Karpas-422 (cell line): ENCODE results near the gene RAB3GAP2. TPM values are rescaled to one million over a fixed set of nuclear protein-coding genes. Genes with fewer than 3 reads are reported as not detected.

Experiments used
- DNase-seq: peaks from one replicate; pipeline ENCODE4 v3.0.0-alpha.2; 2015
- H2AFZ ChIP-seq: fragments of 200-600 bp; sonication (generic); 2 replicates; pipeline ENCODE4 v1.6.1; 2014; ENCODE audit warnings: antibody characterized with exemption, low read length, mixed read lengths
- H3K27ac ChIP-seq: fragments of 200-600 bp; sonication (generic); 2 replicates; pipeline ENCODE4 v1.5.1; 2014; ENCODE audit warnings: mild to moderate bottlenecking, low read length, moderate library complexity
- H3K27me3 ChIP-seq: fragments of 200-600 bp; sonication (generic); 2 replicates; pipeline ENCODE4 v1.6.1; 2014; ENCODE audit warnings: low read length, mixed read lengths
- H3K36me3 ChIP-seq: fragments of 200-600 bp; sonication (generic); 2 replicates; pipeline ENCODE4 v1.6.1; 2014; ENCODE audit warnings: low read length, mixed read lengths; ENCODE audit not compliant: insufficient read depth
- H3K4me1 ChIP-seq: fragments of 200-600 bp; sonication (generic); 2 replicates; pipeline ENCODE4 v1.6.1; 2014; ENCODE audit warnings: mild to moderate bottlenecking, low read length, mixed read lengths
- H3K4me2 ChIP-seq: fragments of 200-600 bp; sonication (generic); 2 replicates; pipeline ENCODE4 v1.6.1; 2014; ENCODE audit warnings: low read length, low read depth, mild to moderate bottlenecking; ENCODE audit not compliant: poor library complexity, severe bottlenecking
- H3K4me3 ChIP-seq: fragments of 200-600 bp; sonication (generic); 2 replicates; pipeline ENCODE4 v1.5.1; 2014; ENCODE audit warnings: mild to moderate bottlenecking, antibody characterized with exemption, low read length, mixed read lengths
- H3K79me2 ChIP-seq: fragments of 200-600 bp; sonication (generic); 2 replicates; pipeline ENCODE4 v1.6.1; 2014; ENCODE audit warnings: mild to moderate bottlenecking, low read length, mixed read lengths
- H3K9ac ChIP-seq: fragments of 200-600 bp; sonication (generic); 2 replicates; pipeline ENCODE4 v1.6.0; 2014; ENCODE audit warnings: low read length
- H3K9me2 ChIP-seq: fragments of 200-600 bp; sonication (generic), shearing (Covaris generic); replicated peaks from 2 replicates; pipeline ENCODE4 v1.6.0; 2014; ENCODE audit warnings: mild to moderate bottlenecking, low read length, moderate library complexity; ENCODE audit not compliant: insufficient read depth
- H3K9me3 ChIP-seq: fragments of 300-700, 200-600 bp; sonication (generic); 2 replicates; pipeline ENCODE4 v1.6.1; 2014; ENCODE audit warnings: low read length, mixed read lengths
- H4K20me1 ChIP-seq: fragments of 200-600 bp; sonication (generic); 2 replicates; pipeline ENCODE4 v1.6.1; 2014; ENCODE audit warnings: mild to moderate bottlenecking, antibody characterized with exemption, low read length, low read depth; ENCODE audit not compliant: insufficient read depth
- total RNA-seq: library from RNA; depleted of rRNA; stranded (reverse); fragments of >200 nt; shearing (Covaris generic); gene quantifications from 2 replicates; pipeline ENCODE4 v1.2.3, GENCODE V29; 2014; ENCODE audit warnings: low replicate concordance

The RAB3GAP2 gene
- total RNA-seq, 1 experiment from 2014 or later: 64.6 TPM

DNA sequence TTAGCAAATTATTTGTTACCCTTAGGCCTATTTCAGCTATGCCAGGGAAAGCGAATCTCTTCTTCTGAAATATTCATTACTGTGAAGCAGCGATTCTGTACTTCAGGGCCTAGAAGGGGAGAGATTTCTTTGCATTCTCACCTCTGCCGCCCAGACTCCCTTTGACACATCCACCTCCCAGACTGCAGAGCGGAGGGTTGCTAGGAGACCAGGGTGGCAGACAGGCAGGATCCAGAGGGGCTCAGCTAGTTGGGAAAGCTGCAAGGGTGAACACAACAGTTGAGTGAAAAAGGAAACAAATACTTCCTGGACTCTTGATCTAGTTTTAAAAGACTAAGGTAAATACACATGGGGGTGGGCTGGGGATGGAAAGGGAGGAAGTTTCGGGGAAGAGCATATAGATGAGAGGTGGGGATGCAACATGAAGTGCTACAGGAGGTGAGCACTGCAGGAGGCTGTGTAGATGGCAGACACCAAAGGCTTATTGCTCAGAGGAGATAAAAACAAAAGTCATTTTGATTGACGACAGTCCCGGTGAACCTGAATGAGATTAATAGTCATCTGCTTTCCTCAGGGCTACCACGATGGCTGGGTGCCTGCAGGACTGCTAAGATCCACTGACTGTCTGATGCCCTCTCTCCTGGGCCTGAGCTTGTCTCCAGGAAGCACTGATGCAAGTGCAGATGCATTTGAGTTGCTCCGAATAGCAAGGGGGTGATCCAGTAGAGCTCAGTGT lies 26.4 kb upstream of the RAB3GAP2 start:
- Histone ChIP-seq H3K27ac (no peak overlapping the region), H3K4me2 (no peak overlapping the region), H3K4me1 (no peaks in the 10 kb centered on the region), H3K4me3 (no peak overlapping the region), H3K27me3 (no peaks in the 10 kb centered on the region), H3K9me2 (no peaks in the 10 kb centered on the region), H2AFZ (no peak overlapping the region), H3K36me3 (no peaks in the 10 kb centered on the region), H3K79me2 (no peaks in the 10 kb centered on the region), H3K9ac (no peak overlapping the region), H3K9me3 (no peaks in the 10 kb centered on the region), H4K20me1 (no peaks in the 10 kb centered on the region)
- no peak for DNase-seq

DNA sequence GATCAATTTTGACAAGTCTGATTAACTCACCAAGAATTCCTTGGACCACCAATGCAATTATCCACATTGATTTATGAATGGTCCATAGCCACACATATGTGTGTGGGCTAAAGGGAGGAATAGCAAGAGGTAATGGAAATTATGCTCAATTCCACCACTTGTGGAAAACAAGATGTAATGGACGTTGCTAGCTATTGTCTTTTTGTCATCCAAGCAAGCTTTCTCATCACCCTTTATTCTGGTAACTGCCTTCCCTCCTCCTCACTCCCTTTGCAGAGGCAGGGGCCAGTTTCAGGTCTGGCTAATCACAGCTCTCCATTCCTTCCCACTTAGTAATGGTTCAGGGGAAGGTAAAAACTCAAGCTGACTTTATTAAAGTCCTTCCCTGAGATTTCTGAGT lies 24.7 kb upstream of the RAB3GAP2 start:
- no peaks in the 10 kb centered on the region for H3K9me3 ChIP-seq
- no peaks in the 10 kb centered on the region for H3K4me1 ChIP-seq
- no peak overlapping the region for H3K4me3 ChIP-seq
- no peak overlapping the region for H2AFZ ChIP-seq
- H3K4me2 ChIP-seq: no peak overlapping the region
- H3K9me2 ChIP-seq: no peaks in the 10 kb centered on the region
- H3K27ac ChIP-seq: no peak overlapping the region
- H3K79me2 ChIP-seq: no peaks in the 10 kb centered on the region
- no peak for DNase-seq
- no peaks in the 10 kb centered on the region for H3K36me3 ChIP-seq
- H4K20me1 ChIP-seq: no peaks in the 10 kb centered on the region
- H3K27me3 ChIP-seq: no peaks in the 10 kb centered on the region
- H3K9ac ChIP-seq: no peak overlapping the region

DNA sequence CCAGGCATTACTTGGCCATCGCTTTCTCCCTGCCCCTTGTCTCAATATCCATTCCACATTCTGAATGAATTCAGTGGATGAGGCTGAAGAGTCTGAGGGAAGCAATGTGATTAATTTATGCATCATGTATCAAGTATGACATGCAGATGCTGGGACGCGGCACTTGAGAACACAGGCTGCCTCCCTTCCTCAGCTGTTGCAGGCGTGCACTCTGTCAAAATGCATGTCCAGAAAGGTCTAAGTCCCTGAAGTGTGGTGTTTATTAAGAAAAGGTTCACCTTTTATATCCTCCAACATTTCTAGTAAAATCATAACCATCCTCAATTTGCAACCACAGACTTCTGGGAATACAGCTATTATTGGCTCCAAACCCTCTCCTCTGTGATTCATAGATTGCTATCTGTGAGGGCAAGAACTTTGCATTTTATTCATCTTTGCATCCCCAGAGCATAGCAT lies 22.6 kb upstream of the RAB3GAP2 start:
- no peak overlapping the region for H2AFZ ChIP-seq
- H3K79me2 ChIP-seq: no peaks in the 10 kb centered on the region
- no peaks in the 10 kb centered on the region for H3K9me2 ChIP-seq
- H4K20me1 ChIP-seq: no peaks in the 10 kb centered on the region
- no peak for DNase-seq
- H3K27me3 ChIP-seq: no peaks in the 10 kb centered on the region
- no peak overlapping the region for H3K27ac ChIP-seq
- H3K9ac ChIP-seq: no peak overlapping the region
- no peaks in the 10 kb centered on the region for H3K9me3 ChIP-seq
- no peak overlapping the region for H3K4me2 ChIP-seq
- no peak overlapping the region for H3K4me3 ChIP-seq
- no peaks in the 10 kb centered on the region for H3K36me3 ChIP-seq
- H3K4me1 ChIP-seq: no peaks in the 10 kb centered on the region

DNA sequence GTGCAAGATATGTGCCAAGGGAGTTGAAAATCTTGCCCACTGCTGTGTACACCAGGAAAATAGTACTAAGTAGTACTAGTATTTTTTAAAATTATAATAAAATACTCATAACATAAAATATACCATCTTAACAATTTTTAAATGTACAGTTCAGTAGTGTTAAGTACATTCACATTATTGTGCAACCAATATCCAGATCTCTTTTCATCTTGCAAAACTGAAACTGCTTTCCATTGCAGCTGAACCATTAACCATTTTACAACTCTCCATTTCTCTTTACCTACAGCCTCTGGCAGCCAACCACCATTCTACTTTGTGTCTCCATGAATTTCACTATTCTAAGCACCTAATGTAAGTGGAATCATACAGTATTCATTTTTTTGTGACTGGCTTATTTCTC lies 19.3 kb upstream of the RAB3GAP2 start:
- H3K9ac ChIP-seq: no peak overlapping the region
- no peaks in the 10 kb centered on the region for H3K79me2 ChIP-seq
- no peak for DNase-seq
- no peak overlapping the region for H3K27ac ChIP-seq
- no peak overlapping the region for H3K4me3 ChIP-seq
- H3K9me3 ChIP-seq: no peaks in the 10 kb centered on the region
- H3K9me2 ChIP-seq: no peaks in the 10 kb centered on the region
- no peaks in the 10 kb centered on the region for H3K4me1 ChIP-seq
- no peak overlapping the region for H2AFZ ChIP-seq
- H3K36me3 ChIP-seq: no peaks in the 10 kb centered on the region
- H3K27me3 ChIP-seq: no peaks in the 10 kb centered on the region
- H4K20me1 ChIP-seq: no peaks in the 10 kb centered on the region
- H3K4me2 ChIP-seq: no peak overlapping the region

DNA sequence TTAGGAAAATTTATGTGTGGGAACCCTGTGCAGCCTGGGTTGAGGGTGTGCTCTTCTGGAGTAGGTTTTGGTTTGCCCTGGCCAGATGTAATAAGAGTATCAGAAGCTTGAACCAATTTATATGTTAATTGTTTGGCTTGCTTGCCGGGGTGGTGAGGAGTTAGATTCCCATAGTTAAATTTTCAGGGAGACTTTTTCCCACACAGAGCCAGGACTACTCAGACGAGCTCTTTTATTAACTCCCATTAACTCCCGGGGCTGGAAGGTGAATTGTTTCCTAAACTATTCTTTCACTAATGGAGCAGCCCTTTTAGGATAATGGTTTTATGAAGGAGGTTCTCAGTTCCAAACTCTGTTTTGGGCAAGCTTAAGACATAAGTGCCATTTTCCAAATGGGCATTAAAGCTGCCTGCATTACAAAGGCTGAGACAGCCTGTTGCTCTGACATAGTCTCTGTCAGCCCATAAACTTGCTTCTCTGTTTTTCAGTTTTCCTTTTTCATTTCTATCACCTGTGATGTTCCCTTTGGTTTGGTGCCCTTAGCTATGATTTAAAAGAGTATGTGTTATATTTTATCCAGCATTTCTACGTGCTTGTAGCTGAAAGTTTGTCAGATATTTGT lies 18.0 kb upstream of the RAB3GAP2 start:
- DNase-seq: no peak
- Histone ChIP-seq H3K79me2 (no peaks in the 10 kb centered on the region), H3K4me1 (no peaks in the 10 kb centered on the region), H3K27ac (no peak overlapping the region), H3K27me3 (no peaks in the 10 kb centered on the region), H3K36me3 (no peaks in the 10 kb centered on the region), H3K4me2 (no peak overlapping the region), H3K9me3 (no peaks in the 10 kb centered on the region), H2AFZ (no peak overlapping the region), H3K9ac (no peak overlapping the region), H3K4me3 (no peak overlapping the region), H3K9me2 (no peaks in the 10 kb centered on the region), H4K20me1 (no peaks in the 10 kb centered on the region)

DNA sequence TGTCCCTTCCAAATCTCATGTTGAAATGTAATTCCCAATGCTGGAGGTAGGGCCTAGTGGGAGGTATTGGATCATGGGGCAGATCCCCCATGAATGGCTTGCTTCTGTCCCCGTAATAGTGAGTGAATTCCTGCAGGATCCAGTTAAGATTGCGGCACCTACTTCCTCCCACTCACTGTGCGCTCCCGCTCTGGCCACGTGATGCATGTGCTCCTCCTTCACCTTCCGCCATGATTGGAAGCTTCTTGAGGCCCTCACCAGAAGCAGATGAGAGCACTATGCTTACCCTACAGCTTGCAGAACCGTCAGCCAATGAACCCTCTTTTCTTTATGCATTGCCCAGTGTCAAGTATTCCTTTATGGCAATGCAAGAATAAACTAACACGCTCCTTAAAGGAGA lies 14.9 kb upstream of the RAB3GAP2 start:
- no peak overlapping the region for H3K9ac ChIP-seq
- no peaks in the 10 kb centered on the region for H4K20me1 ChIP-seq
- DNase-seq: no peak
- no peak overlapping the region for H3K27ac ChIP-seq
- H3K36me3 ChIP-seq: no peaks in the 10 kb centered on the region
- no peak overlapping the region for H2AFZ ChIP-seq
- no peak overlapping the region for H3K4me2 ChIP-seq
- H3K79me2 ChIP-seq: no peaks in the 10 kb centered on the region
- H3K9me3 ChIP-seq: no peaks in the 10 kb centered on the region
- H3K4me1 ChIP-seq: no peaks in the 10 kb centered on the region
- H3K27me3 ChIP-seq: no peaks in the 10 kb centered on the region
- H3K9me2 ChIP-seq: no peaks in the 10 kb centered on the region
- no peak overlapping the region for H3K4me3 ChIP-seq

DNA sequence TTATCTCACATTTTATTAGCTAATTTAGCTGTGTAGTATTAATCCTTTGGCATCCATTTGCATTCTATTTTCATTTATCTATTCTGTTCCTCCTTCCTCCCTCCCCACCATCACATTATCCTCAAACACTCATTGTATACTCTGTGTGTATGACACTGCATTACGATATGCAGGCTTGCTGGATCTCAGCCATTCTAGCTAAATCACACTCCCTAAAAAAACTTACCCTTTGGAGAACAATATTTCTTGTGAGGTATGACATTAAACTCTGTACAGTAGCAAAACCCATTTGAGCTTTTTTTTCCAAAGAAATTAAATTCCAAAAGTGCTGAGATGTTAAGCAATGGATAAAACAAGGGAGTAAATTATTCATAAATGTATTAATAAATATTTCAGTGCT lies 11.4 kb upstream of the RAB3GAP2 start:
- Histone ChIP-seq H3K4me3 (no peak overlapping the region), H3K9ac (no peak overlapping the region), H3K9me2 (no peaks in the 10 kb centered on the region), H3K36me3 (no peaks in the 10 kb centered on the region), H3K79me2 (no peaks in the 10 kb centered on the region), H3K27me3 (no peaks in the 10 kb centered on the region), H2AFZ (no peak overlapping the region), H4K20me1 (no peaks in the 10 kb centered on the region), H3K4me2 (no peak overlapping the region), H3K27ac (no peak overlapping the region), H3K9me3 (no peaks in the 10 kb centered on the region), H3K4me1 (no peaks in the 10 kb centered on the region; the same call in 1 of the 2 replicates)
- no peak for DNase-seq

DNA sequence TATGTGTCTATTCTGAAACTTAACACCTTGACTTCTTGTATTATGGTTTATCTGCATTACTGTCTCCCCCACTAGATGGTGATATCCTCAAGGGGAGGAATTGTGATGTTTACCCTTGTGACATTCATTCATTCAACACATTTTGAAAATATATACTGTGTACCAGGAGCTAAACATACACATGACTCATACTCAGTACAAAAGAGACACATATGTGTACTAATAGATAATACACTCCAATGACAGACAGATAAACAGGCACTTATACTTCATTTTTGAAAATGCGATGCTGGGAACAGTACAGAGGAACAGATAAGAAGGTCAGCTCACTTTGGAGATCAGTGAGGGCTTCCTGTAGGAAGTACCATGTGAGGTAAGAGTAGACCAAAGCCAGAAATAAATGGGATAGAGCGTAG lies 8.9 kb upstream of the RAB3GAP2 start:
- H3K4me3 ChIP-seq: no peak overlapping the region
- H3K9me3 ChIP-seq: no peaks in the 10 kb centered on the region
- no peak overlapping the region for H3K9ac ChIP-seq
- no peak overlapping the region for H2AFZ ChIP-seq
- no peaks in the 10 kb centered on the region for H4K20me1 ChIP-seq
- DNase-seq: peak; percentile 49
- H3K79me2 ChIP-seq: no peaks in the 10 kb centered on the region
- no peaks in the 10 kb centered on the region for H3K36me3 ChIP-seq
- no peak overlapping the region for H3K27ac ChIP-seq
- H3K9me2 ChIP-seq: no peaks in the 10 kb centered on the region
- no peaks in the 10 kb centered on the region for H3K27me3 ChIP-seq
- no peak overlapping the region for H3K4me2 ChIP-seq
- H3K4me1 ChIP-seq: no peaks in the 10 kb centered on the region; the same call in 1 of the 2 replicates
